Measurements from ENCODE around the gene ERGIC1. TPM values are rescaled to one million over a fixed set of nuclear protein-coding genes. Genes with fewer than 3 reads are reported as not detected.
A peak's percentile ranks its signal among the peaks of the same experiment; 100 is the strongest.

The ERGIC1 gene
- total RNA-seq, 3 donors from 2014 or later (not counting 1 experiment from before 2014, with no cell fraction given), result 86.2 to 126 (median 121) TPM

DNA sequence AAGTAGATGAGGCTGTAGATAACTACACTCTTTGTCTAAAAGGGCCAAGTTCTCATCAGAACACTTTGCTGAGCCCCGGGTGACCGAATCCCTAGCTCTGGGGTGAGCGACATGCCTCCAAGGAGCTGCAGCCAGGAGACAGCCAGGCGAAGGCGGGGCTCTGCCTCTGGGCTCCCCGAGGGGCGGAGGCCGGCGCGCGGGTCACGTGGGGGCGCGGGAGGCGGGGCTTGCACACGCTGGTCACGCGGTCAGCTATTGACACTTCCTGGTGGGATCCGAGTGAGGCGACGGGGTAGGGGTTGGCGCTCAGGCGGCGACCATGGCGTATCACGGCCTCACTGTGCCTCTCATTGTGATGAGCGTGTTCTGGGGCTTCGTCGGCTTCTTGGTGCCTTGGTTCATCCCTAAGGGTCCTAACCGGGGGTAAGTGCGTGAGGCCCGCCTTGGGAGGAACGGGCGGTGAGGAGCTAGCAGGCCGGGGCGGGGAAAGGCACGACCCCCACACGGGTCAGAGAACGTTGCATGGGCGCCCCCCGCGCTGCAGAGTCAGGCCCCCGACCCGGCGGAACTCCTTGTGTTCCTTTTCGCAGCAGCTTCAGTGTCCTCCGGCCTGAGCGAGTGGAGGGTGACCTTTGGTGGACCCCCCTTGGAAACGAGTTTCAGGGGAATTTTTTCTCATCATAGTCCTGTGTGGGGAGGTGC, 149.6 kb downstream of the ERGIC1 start, which contains the start of gene ATP6V0E1:
TSS of gene ATP6V0E1 (plus strand) at position 230 of the 702 bp plus-strand sequence. CDS start at position 320, 90 bp downstream.
- no peaks in the 10 kb centered on the region for H3K27me3 ChIP-seq (ENCODE audit: control insufficient read depth, insufficient read depth, low read length)
- Mint-ChIP-seq H3K27me3 (ENCODE audit: low read depth in 2 of 2) (no peaks in the 10 kb centered on the region), H3K36me3 (no peaks in the 10 kb centered on the region), H3K9me3 (no peaks in the 10 kb centered on the region), H3K4me3 (peak within 1 kb of the TSS; percentile 98), H3K27ac (peak within 1 kb of the TSS; percentile 94 to 98), H3K4me1 (peaks cover 29 to 31% of the 10 kb centered on the region in 2 donors)
- intact Hi-C loops (cut with micrococcal nuclease), result loop anchor here (1.0 kb wide), 3 partner anchors 24 to 161 kb away; partner anchors contain the start of genes BNIP1 and RPL26L1
- under 1% methylated on average over 49 of the region's 49 CpGs for WGBS (ENCODE audit: insufficient coverage)
- TF ChIP-seq, protein P1, sequence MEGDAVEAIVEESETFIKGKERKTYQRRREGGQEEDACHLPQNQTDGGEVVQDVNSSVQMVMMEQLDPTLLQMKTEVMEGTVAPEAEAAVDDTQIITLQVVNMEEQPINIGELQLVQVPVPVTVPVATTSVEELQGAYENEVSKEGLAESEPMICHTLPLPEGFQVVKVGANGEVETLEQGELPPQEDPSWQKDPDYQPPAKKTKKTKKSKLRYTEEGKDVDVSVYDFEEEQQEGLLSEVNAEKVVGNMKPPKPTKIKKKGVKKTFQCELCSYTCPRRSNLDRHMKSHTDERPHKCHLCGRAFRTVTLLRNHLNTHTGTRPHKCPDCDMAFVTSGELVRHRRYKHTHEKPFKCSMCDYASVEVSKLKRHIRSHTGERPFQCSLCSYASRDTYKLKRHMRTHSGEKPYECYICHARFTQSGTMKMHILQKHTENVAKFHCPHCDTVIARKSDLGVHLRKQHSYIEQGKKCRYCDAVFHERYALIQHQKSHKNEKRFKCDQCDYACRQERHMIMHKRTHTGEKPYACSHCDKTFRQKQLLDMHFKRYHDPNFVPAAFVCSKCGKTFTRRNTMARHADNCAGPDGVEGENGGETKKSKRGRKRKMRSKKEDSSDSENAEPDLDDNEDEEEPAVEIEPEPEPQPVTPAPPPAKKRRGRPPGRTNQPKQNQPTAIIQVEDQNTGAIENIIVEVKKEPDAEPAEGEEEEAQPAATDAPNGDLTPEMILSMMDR (IDR thresholded peaks at IDR 0.05), result no peak
- peak within 1 kb of the TSS; percentile 96 for H3K27ac ChIP-seq (ENCODE audit: low read length)
- no peaks in the 10 kb centered on the region for H3K9me3 ChIP-seq (ENCODE audit: control insufficient read depth, insufficient read depth, low read length)
- DNase-seq (peak; percentile 94 to 98), ATAC-seq (peak; percentile 84 to 96 (median 94))
- peaks cover 6% of the 10 kb centered on the region for H3K36me3 ChIP-seq (ENCODE audit: control insufficient read depth, insufficient read depth, low read length)
- peak within 1 kb of the TSS; percentile 100 for H3K4me3 ChIP-seq (ENCODE audit: low read length)
- H3K4me1 ChIP-seq (ENCODE audit: control insufficient read depth, insufficient read depth, low read length), result peaks cover 22% of the 10 kb centered on the region

DNA sequence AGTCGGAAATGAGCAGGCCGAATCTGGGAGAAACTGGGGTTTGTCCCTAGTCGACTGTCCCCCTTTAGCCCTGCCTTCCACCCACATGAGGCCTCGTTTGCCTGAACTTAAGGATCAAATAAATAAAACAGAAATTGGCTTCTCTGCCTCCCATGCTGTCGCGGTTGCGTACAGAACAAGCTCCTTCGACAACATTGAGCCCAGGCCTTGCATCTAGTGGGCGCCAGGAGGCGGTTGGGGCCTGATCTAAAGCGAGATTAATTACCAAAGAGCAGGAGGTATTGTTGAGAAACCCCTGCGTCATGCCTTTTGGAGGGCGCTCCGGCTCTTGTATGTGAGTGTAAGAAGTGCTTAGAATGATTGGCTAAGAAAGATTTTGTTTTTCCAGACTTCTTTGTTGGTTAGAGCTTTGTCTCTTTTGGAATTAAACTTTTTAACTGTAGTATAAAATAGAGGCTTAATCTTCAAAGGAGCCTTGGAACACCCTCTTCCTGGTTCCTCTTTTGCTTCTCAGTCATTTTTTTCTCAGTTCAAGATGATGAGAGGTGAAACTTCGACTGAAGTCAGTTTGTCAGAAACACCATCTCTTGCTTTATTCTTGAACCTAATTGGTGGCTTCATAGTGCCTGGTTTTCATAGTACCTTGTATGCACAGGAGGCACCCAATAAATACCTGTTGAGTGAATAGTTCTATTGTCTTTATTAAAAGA, 150.3 kb downstream of the ERGIC1 start:
- intact Hi-C loops (cut with micrococcal nuclease), result loop anchor here (1.0 kb wide), 1 partner anchor 73 kb away; no protein-coding TSS in a partner anchor
- Mint-ChIP-seq H3K27ac (peak overlapping the region; percentile 94 to 98), H3K9me3 (no peaks in the 10 kb centered on the region), H3K4me1 (peaks cover 29 to 31% of the 10 kb centered on the region in 2 donors), H3K36me3 (no peaks in the 10 kb centered on the region), H3K27me3 (ENCODE audit: low read depth in 2 of 2) (no peaks in the 10 kb centered on the region), H3K4me3 (peak overlapping the region; percentile 98)
- Histone ChIP-seq H3K36me3 (ENCODE audit: control insufficient read depth, insufficient read depth, low read length) (peaks cover 12% of the 10 kb centered on the region), H3K27ac (ENCODE audit: low read length) (peak overlapping the region; percentile 96), H3K4me1 (ENCODE audit: control insufficient read depth, insufficient read depth, low read length) (peaks cover 22% of the 10 kb centered on the region), H3K27me3 (ENCODE audit: control insufficient read depth, insufficient read depth, low read length) (no peaks in the 10 kb centered on the region), H3K4me3 (ENCODE audit: low read length) (peak overlapping the region; percentile 100), H3K9me3 (ENCODE audit: control insufficient read depth, insufficient read depth, low read length) (no peaks in the 10 kb centered on the region)
- DNase-seq (peak; percentile 64 to 88), ATAC-seq (peak; percentile 68 to 84 (median 73))
- WGBS (ENCODE audit: insufficient coverage), result under 1% methylated on average over 15 of the region's 15 CpGs
- TF ChIP-seq, protein P1 (IDR thresholded peaks at IDR 0.05), result peak; percentile 29

DNA sequence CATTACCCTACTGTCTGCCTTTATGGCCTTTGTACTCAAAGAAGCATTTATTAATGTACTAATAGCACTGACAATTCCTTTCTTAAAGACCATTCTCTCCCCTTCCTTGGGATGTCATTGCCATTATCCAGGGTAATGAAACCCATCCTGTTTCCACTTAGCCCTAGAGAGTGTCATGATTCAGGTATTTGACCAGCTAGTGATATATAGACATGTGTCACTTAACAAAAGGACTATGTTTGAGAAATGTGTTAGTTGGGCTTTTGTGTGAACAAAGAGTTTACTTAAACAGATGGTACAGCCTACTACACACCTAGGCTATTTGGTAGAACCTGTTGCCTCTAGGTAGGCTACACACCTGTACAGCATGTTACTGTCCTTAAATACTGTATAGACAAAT, 151.5 kb downstream of the ERGIC1 start:
- H3K27ac Mint-ChIP-seq, result peak overlapping the region; percentile 75 to 98
- Histone ChIP-seq H3K4me3 (ENCODE audit: low read length) (no peak overlapping the region), H3K27me3 (ENCODE audit: control insufficient read depth, insufficient read depth, low read length) (no peaks in the 10 kb centered on the region), H3K9me3 (ENCODE audit: control insufficient read depth, insufficient read depth, low read length) (no peaks in the 10 kb centered on the region), H3K36me3 (ENCODE audit: control insufficient read depth, insufficient read depth, low read length) (peaks cover 12% of the 10 kb centered on the region), H3K4me1 (ENCODE audit: control insufficient read depth, insufficient read depth, low read length) (peaks cover 22% of the 10 kb centered on the region), H3K27ac (ENCODE audit: low read length) (no peak overlapping the region)
- no peaks in the 10 kb centered on the region for H3K36me3 Mint-ChIP-seq
- ATAC-seq, result no peak
- H3K4me1 Mint-ChIP-seq, result peaks cover 29 to 31% of the 10 kb centered on the region in 2 donors
- TF ChIP-seq, protein P1 (IDR thresholded peaks at IDR 0.05), result no peak
- no peaks in the 10 kb centered on the region for H3K9me3 Mint-ChIP-seq
- DNase-seq, result no peak
- peak overlapping the region; percentile 73 for H3K4me3 Mint-ChIP-seq
- intact Hi-C loops (cut with micrococcal nuclease), result no loop called here
- no peaks in the 10 kb centered on the region for H3K27me3 Mint-ChIP-seq (ENCODE audit: low read depth in 2 of 2)

All from natural killer cell (primary cell).